Measurements from ENCODE around the gene MAGI3. TPM values are rescaled to one million over a fixed set of nuclear protein-coding genes. Genes with fewer than 3 reads are reported as not detected.
A peak's percentile ranks its signal among the peaks of the same experiment; 100 is the strongest.

Gene MAGI3
- total and polyA plus RNA-seq, 8 donors = 4.6 to 24.2 (median 15.6) TPM

DNA sequence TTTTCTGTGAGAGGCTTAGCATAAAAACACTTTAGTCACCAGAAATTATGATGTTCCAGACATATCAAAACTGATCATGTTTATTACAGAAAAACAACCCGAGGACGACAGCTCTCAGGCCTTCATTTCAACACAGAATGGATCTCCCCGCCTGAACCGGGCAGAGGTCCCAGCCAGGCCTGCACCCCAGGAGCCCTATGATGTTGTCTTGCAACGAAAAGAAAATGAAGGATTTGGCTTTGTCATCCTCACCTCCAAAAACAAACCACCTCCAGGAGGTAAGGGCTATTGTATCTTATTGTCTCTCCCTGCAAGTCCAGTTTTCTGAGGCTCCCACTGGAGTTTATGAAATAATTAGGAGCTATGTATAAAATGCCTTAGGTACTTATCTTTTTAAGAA, 263.4 kb downstream of the MAGI3 start:
- WGBS, 2 donors = 91 to 94% methylated on average over 5 of the region's 5 CpGs
- H3K36me3 ChIP-seq = no peaks in the 10 kb centered on the region
- TF ChIP-seq, protein P1, sequence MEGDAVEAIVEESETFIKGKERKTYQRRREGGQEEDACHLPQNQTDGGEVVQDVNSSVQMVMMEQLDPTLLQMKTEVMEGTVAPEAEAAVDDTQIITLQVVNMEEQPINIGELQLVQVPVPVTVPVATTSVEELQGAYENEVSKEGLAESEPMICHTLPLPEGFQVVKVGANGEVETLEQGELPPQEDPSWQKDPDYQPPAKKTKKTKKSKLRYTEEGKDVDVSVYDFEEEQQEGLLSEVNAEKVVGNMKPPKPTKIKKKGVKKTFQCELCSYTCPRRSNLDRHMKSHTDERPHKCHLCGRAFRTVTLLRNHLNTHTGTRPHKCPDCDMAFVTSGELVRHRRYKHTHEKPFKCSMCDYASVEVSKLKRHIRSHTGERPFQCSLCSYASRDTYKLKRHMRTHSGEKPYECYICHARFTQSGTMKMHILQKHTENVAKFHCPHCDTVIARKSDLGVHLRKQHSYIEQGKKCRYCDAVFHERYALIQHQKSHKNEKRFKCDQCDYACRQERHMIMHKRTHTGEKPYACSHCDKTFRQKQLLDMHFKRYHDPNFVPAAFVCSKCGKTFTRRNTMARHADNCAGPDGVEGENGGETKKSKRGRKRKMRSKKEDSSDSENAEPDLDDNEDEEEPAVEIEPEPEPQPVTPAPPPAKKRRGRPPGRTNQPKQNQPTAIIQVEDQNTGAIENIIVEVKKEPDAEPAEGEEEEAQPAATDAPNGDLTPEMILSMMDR (IDR thresholded peaks at IDR 0.05) = no peak
- no peaks in the 10 kb centered on the region for H3K9me3 ChIP-seq
- DNase-seq (no peak), FAIRE-seq (no peak), ATAC-seq (no peak)
- H3K4me3 ChIP-seq = no peak overlapping the region
- H3K27ac ChIP-seq = no peak overlapping the region
- intact Hi-C loops (cut with DNase I) = no loop called here
- no peaks in the 10 kb centered on the region for H3K27me3 ChIP-seq
- no peaks in the 10 kb centered on the region for H3K4me1 ChIP-seq

DNA sequence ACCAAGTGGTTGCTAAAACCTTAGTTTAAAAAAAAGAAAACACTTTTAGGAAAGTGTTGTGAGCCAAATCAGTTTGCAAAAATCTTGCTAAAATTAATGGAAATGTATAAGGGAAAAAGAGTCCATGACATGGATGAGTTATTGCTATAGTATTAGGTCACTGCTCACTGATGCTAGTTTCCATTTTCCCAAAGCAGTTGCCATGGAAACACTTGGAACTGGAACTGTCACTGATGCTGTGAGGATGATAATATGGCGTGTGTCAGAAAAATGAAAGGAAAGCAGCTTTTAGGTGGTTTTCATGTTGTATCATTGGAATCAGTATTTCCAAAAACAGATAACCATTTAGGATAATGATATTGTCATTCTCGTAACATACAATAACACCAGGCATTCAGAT, 264.6 kb downstream of the MAGI3 start:
- intact Hi-C loops (cut with DNase I) = no loop called here
- no peak overlapping the region for H3K27ac ChIP-seq
- TF ChIP-seq, protein P1 (IDR thresholded peaks at IDR 0.05) = no peak
- no peak for ATAC-seq
- H3K9me3 ChIP-seq = no peaks in the 10 kb centered on the region
- no peaks in the 10 kb centered on the region for H3K4me1 ChIP-seq
- no peak overlapping the region for H3K4me3 ChIP-seq
- no peaks in the 10 kb centered on the region for H3K36me3 ChIP-seq
- H3K27me3 ChIP-seq = no peaks in the 10 kb centered on the region
- FAIRE-seq = no peak
- WGBS, 2 donors = 90 to 96% methylated on average over 2 of the region's 2 CpGs
- no peak for DNase-seq

- no peaks in the 10 kb centered on the region for H3K36me3 ChIP-seq
- H3K27me3 ChIP-seq = no peaks in the 10 kb centered on the region
- no peaks in the 10 kb centered on the region for H3K4me1 ChIP-seq
- intact Hi-C loops (cut with DNase I) = no loop called here
- H3K9me3 ChIP-seq = no peaks in the 10 kb centered on the region
- DNase-seq = no peak
- no peak for ATAC-seq
- FAIRE-seq = no peak
- WGBS, 2 donors = 66 to 67% methylated on average over 3 of the region's 3 CpGs
- H3K27ac ChIP-seq = no peak overlapping the region
- TF ChIP-seq, protein P1 (IDR thresholded peaks at IDR 0.05) = no peak
- no peak overlapping the region for H3K4me3 ChIP-seq
These were observed 266.8 kb downstream of the MAGI3 start for GRCh38 chr1:113657126-113657525.

- H3K4me3 ChIP-seq = no peak overlapping the region
- intact Hi-C loops (cut with DNase I) = no loop called here
- WGBS, 2 donors = 48% methylated on average over 3 of the region's 3 CpGs
- H3K27ac ChIP-seq = no peak overlapping the region
- peak in 2 of 4 donors; percentile 38 to 50 for ATAC-seq
- H3K9me3 ChIP-seq = no peaks in the 10 kb centered on the region
- no peaks in the 10 kb centered on the region for H3K36me3 ChIP-seq
- no peaks in the 10 kb centered on the region for H3K27me3 ChIP-seq
- TF ChIP-seq, protein P1 (IDR thresholded peaks at IDR 0.05) = no peak
- FAIRE-seq = no peak
- no peaks in the 10 kb centered on the region for H3K4me1 ChIP-seq
- no peak for DNase-seq
These were observed 267.3 kb downstream of the MAGI3 start for GRCh38 chr1:113657556-113658063.

DNA sequence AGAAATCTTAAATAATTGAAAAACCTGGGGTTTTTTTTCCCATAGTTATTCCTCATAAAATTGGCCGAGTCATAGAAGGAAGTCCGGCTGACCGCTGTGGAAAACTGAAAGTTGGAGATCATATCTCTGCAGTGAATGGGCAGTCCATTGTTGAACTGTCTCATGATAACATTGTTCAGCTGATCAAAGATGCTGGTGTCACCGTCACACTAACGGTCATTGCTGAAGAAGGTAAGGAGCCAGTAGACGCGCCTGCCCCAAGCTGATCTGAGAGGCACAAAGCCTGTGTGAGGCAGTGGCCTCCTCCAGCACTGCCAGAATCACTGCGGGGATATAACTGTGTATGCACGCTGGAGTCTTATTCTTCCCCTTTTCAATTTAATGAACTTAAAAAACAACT, 268.7 kb downstream of the MAGI3 start:
- TF ChIP-seq, protein P1 (IDR thresholded peaks at IDR 0.05) = no peak
- no peak overlapping the region for H3K27ac ChIP-seq
- FAIRE-seq = no peak

More for the DNA sequence above, 268.7 kb downstream of the MAGI3 start:
- H3K27me3 ChIP-seq = no peaks in the 10 kb centered on the region
- intact Hi-C loops (cut with DNase I) = no loop called here
- ATAC-seq (no peak), DNase-seq (no peak)
- WGBS, 2 donors = 92 to 96% methylated on average over 9 of the region's 9 CpGs
- H3K9me3 ChIP-seq = no peaks in the 10 kb centered on the region
- no peaks in the 10 kb centered on the region for H3K36me3 ChIP-seq
- no peaks in the 10 kb centered on the region for H3K4me1 ChIP-seq
- H3K4me3 ChIP-seq = no peak overlapping the region

All from pancreas (tissue), 10 donors.